H9 (cell line): Measurements from ENCODE around the gene HOGA1. TPM values are rescaled to one million over a fixed set of nuclear protein-coding genes. Genes with fewer than 3 reads are reported as not detected.

ENCODE experiments used
- DNase-seq: peaks from one replicate; pipeline ENCODE4 v3.0.0-alpha.2; 2017
- H2AFZ ChIP-seq: one replicate; pipeline ENCODE4 v1.6.1; 2013; ENCODE audit warnings: mild to moderate bottlenecking, low read length, control low read depth, moderate library complexity
- H2AK5ac ChIP-seq: 2 replicates; pipeline ENCODE4 v1.6.1; 2013; ENCODE audit warnings: low read length, control low read depth, mixed read lengths; ENCODE audit not compliant: insufficient read length
- H2BK120ac ChIP-seq: one replicate; pipeline ENCODE4 v1.6.1; 2013; ENCODE audit warnings: low read depth, mild to moderate bottlenecking, low read length, control low read depth, inconsistent platforms; ENCODE audit not compliant: poor library complexity, severe bottlenecking
- H2BK12ac ChIP-seq: 2 replicates; pipeline ENCODE4 v1.6.1; 2013; ENCODE audit warnings: low read length, control low read depth, mixed read lengths, low read depth; ENCODE audit not compliant: insufficient read length
- H2BK15ac ChIP-seq: 2 replicates; pipeline ENCODE4 v1.6.1; 2013; ENCODE audit warnings: low read depth, low read length, control low read depth
- H2BK20ac ChIP-seq: one replicate; pipeline ENCODE4 v1.6.1; 2013; ENCODE audit warnings: low read depth, mild to moderate bottlenecking, low read length, control low read depth, inconsistent platforms; ENCODE audit not compliant: poor library complexity, severe bottlenecking
- H2BK5ac ChIP-seq: 2 replicates; pipeline ENCODE4 v1.6.1; 2013; ENCODE audit warnings: low read length, control low read depth, mixed read lengths; ENCODE audit not compliant: insufficient read length
- H3K14ac ChIP-seq: 2 replicates; pipeline ENCODE4 v1.6.1; 2013; ENCODE audit warnings: low read length, control low read depth; ENCODE audit not compliant: insufficient read depth
- H3K18ac ChIP-seq: 2 replicates; pipeline ENCODE4 v1.6.1; 2013; ENCODE audit warnings: low read depth, mild to moderate bottlenecking, mixed read lengths, low read length, control low read depth; ENCODE audit not compliant: insufficient read length
- H3K23ac ChIP-seq: 2 replicates; pipeline ENCODE4 v1.6.1; 2013; ENCODE audit warnings: low read length, control low read depth, mixed read lengths, low read depth; ENCODE audit not compliant: insufficient read length
- H3K23me2 ChIP-seq: 2 replicates; pipeline ENCODE4 v1.6.1; 2013; ENCODE audit warnings: low read depth, mild to moderate bottlenecking, mixed read lengths, low read length, control low read depth; ENCODE audit not compliant: insufficient read length, poor library complexity, severe bottlenecking
- H3K27ac ChIP-seq: 2 replicates; pipeline ENCODE4 v1.5.1; 2013; ENCODE audit warnings: low read length, control low read depth, mixed read lengths, low read depth; ENCODE audit not compliant: insufficient read length
- H3K27me3 ChIP-seq: 2 replicates; pipeline ENCODE4 v1.6.1; 2013; ENCODE audit warnings: low read length, control low read depth, inconsistent platforms; ENCODE audit not compliant: insufficient read depth
- H3K4ac ChIP-seq: 2 replicates; pipeline ENCODE4 v1.6.1; 2013; ENCODE audit warnings: low read depth, mild to moderate bottlenecking, control low read depth, inconsistent platforms, low read length, moderate library complexity
- H3K4me1 ChIP-seq: 2 replicates; pipeline ENCODE4 v1.6.1; 2013; ENCODE audit warnings: low read length, control low read depth, inconsistent platforms; ENCODE audit not compliant: insufficient read depth
- H3K4me2 ChIP-seq: 2 replicates; pipeline ENCODE4 v1.6.1; 2013; ENCODE audit warnings: low read length, control low read depth, mixed read lengths; ENCODE audit not compliant: insufficient read length, insufficient read depth
- H3K56ac ChIP-seq: 2 replicates; pipeline ENCODE4 v1.6.1; 2013; ENCODE audit warnings: low read depth, mild to moderate bottlenecking, mixed read lengths, low read length, control low read depth; ENCODE audit not compliant: insufficient read length
- H3K79me1 ChIP-seq: 2 replicates; pipeline ENCODE4 v1.6.1; 2013; ENCODE audit warnings: low read depth, mild to moderate bottlenecking, moderate library complexity, low read length, control low read depth, inconsistent platforms; ENCODE audit not compliant: insufficient read depth, poor library complexity, severe bottlenecking
- H3K79me2 ChIP-seq: 2 replicates; pipeline ENCODE4 v1.6.1; 2013; ENCODE audit warnings: low read length, control low read depth, inconsistent platforms; ENCODE audit not compliant: insufficient read depth
- H3K9ac ChIP-seq: 2 replicates; pipeline ENCODE4 v1.6.1; 2013; ENCODE audit warnings: low read length, control low read depth, mixed read lengths; ENCODE audit not compliant: insufficient read length; ENCODE audit errors: extremely low read depth
- H3K9me3 ChIP-seq: one replicate; pipeline ENCODE4 v1.6.1; 2013; ENCODE audit warnings: low read depth, low read length, inconsistent platforms; ENCODE audit not compliant: control insufficient read depth
- H3T11ph ChIP-seq: one replicate; pipeline ENCODE4 v1.6.1; 2013; ENCODE audit warnings: mild to moderate bottlenecking, low read length, control low read depth, inconsistent platforms
- H4K20me1 ChIP-seq: one replicate; pipeline ENCODE4 v1.6.1; 2013; ENCODE audit not compliant: control insufficient read depth, insufficient read length, insufficient read depth
- H4K5ac ChIP-seq: 2 replicates; pipeline ENCODE4 v1.6.1; 2013; ENCODE audit warnings: low read depth, mild to moderate bottlenecking, mixed read lengths, low read length, control low read depth; ENCODE audit not compliant: insufficient read length
- H4K8ac ChIP-seq: replicated peaks from 2 replicates; pipeline ENCODE4 v1.6.1; 2013; ENCODE audit warnings: low read length, control low read depth, mixed read lengths, low read depth; ENCODE audit not compliant: insufficient read length
- H4K91ac ChIP-seq: 2 replicates; pipeline ENCODE4 v1.6.1; 2013; ENCODE audit warnings: low read depth, mild to moderate bottlenecking, moderate library complexity, mixed read lengths, low read length, control low read depth; ENCODE audit not compliant: insufficient read length
- H3K27ac Mint-ChIP-seq, 3 experiments: 2 replicates in 2 of 3; 3 replicates in 1 of 3; pipeline ENCODE4 v1.8.0; 2020 to 2021; ENCODE audit warnings: mixed read lengths in 3 of 3, mild to moderate bottlenecking in 1 of 3, moderate library complexity in 1 of 3
- H3K27me3 Mint-ChIP-seq: 2 replicates; pipeline ENCODE4 v1.8.0; 2021; ENCODE audit warnings: low read depth, mild to moderate bottlenecking, moderate library complexity, mixed read lengths
- H3K36me3 Mint-ChIP-seq, 3 experiments: 2 replicates in 2 of 3; 3 replicates in 1 of 3; pipeline ENCODE4 v1.8.0; 2020 to 2021; ENCODE audit warnings: low read depth in 3 of 3, mixed read lengths in 3 of 3; ENCODE audit not compliant: insufficient read depth in 1 of 3
- H3K4me1 Mint-ChIP-seq, 2 experiments: 2 replicates each; pipeline ENCODE4 v1.8.0; 2020; ENCODE audit warnings: mixed read lengths in 2 of 2
- H3K4me3 Mint-ChIP-seq, 2 experiments: 2 replicates in 1 of 2; 3 replicates in 1 of 2; pipeline ENCODE4 v1.8.0; 2020 to 2021; ENCODE audit warnings: mild to moderate bottlenecking in 2 of 2, mixed read lengths in 2 of 2, moderate library complexity in 1 of 2
- H3K9me3 Mint-ChIP-seq, 2 experiments: 2 replicates in 1 of 2; 3 replicates in 1 of 2; pipeline ENCODE4 v1.8.0; 2020; ENCODE audit warnings: mild to moderate bottlenecking in 2 of 2, mixed read lengths in 2 of 2, moderate library complexity in 1 of 2
- WGBS: extraction: QIAGEN DNeasy Blood & Tissue Kit; methylation state at CpG from one replicate; pipeline ENCODE4 v1.1.7; 2013; ENCODE audit warnings: missing lambda C conversion rate, low lambda C conversion rate, mixed read lengths; ENCODE audit not compliant: insufficient read length; ENCODE audit errors: extremely low coverage; 5-methylcytosine and 5-hydroxymethylcytosine counted together
- total RNA-seq: library from RNA; stranded (reverse); gene quantifications from 2 replicates; pipeline ENCODE4 v1.2.1, GENCODE V29; 2021
- TF ChIP-seq, protein P1 (sequence below): fragments of 200-600 bp; sonication (generic); conservative IDR thresholded peaks from 3 replicates; pipeline ENCODE4 v1.8.0; 2021; ENCODE audit warnings: antibody characterized with exemption, mild to moderate bottlenecking

The HOGA1 gene
- total RNA-seq, 1 experiment from 2014 or later = 0.79 TPM

DNA sequence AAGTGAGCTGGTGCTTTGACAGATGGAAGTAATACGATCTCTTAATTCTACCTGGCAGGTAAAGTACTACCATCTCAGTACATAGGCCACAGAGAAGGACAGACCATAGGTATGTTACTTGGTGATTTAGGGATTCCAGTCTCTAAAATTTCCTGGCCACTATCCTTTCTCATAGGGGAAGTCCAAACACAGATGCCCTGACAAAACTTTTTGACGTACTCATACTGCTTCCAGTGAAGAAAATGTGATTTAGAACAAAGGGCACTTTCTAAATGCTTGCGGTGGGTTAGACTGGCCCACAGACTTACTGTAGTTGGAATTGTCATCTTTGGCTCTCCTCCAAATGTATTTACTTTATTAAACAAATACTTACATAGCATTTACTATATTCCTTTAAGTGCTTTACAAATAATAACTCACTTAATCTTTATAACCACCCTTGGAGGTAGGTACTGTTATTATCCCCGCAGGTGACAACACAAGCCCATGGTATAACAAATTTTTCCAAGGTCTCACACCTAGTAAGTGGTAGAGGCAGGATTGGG lies 59.3 kb downstream of the HOGA1 start:
- Mint-ChIP-seq H3K9me3 (no peaks in the 10 kb centered on the region; a peak in 2 of 5 replicates), H3K4me1 (peaks cover 32 to 36% of the 10 kb centered on the region in 2 experiments), H3K36me3 (peaks cover 17 to 31% (median 29%) of the 10 kb centered on the region in 3 experiments; a peak in 6 of 7 replicates), H3K4me3 (peak overlapping the region in 1 of 2 experiments; percentile 65; a peak in 1 of 5 replicates), H3K27me3 (no peaks in the 10 kb centered on the region), H3K27ac (no peak overlapping the region)
- Histone ChIP-seq H3K9me3 (no peaks in the 10 kb centered on the region), H3K18ac (no peak overlapping the region), H2BK20ac (no peak overlapping the region), H2BK15ac (no peak overlapping the region), H3K4ac (no peak overlapping the region), H3K14ac (no peak overlapping the region), H2AFZ (no peak overlapping the region), H3K9ac (no peak overlapping the region), H2BK5ac (no peak overlapping the region), H2BK12ac (no peak overlapping the region), H4K20me1 (no peaks in the 10 kb centered on the region), H4K91ac (no peak overlapping the region), H3T11ph (no peak overlapping the region), H3K4me1 (peaks cover 7% of the 10 kb centered on the region), H4K5ac (no peak overlapping the region), H2AK5ac (no peak overlapping the region), H4K8ac (no peak overlapping the region), H3K79me2 (peaks cover 9% of the 10 kb centered on the region; the same call in 1 of the 2 replicates), H3K27ac (no peak overlapping the region), H3K56ac (no peak overlapping the region), H3K23ac (no peak overlapping the region), H3K27me3 (no peaks in the 10 kb centered on the region), H3K23me2 (peaks cover 13% of the 10 kb centered on the region), H3K79me1 (peaks cover 4% of the 10 kb centered on the region), H3K4me2 (no peak overlapping the region), H2BK120ac (no peak overlapping the region)
- DNase-seq = no peak
- TF ChIP-seq, protein P1, sequence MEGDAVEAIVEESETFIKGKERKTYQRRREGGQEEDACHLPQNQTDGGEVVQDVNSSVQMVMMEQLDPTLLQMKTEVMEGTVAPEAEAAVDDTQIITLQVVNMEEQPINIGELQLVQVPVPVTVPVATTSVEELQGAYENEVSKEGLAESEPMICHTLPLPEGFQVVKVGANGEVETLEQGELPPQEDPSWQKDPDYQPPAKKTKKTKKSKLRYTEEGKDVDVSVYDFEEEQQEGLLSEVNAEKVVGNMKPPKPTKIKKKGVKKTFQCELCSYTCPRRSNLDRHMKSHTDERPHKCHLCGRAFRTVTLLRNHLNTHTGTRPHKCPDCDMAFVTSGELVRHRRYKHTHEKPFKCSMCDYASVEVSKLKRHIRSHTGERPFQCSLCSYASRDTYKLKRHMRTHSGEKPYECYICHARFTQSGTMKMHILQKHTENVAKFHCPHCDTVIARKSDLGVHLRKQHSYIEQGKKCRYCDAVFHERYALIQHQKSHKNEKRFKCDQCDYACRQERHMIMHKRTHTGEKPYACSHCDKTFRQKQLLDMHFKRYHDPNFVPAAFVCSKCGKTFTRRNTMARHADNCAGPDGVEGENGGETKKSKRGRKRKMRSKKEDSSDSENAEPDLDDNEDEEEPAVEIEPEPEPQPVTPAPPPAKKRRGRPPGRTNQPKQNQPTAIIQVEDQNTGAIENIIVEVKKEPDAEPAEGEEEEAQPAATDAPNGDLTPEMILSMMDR = no peak
- WGBS = no CpG with 5 or more reads among the region's 4 CpGs
